GM19463 (cell line): ENCODE measurements around the gene ETNPPL.
"Not testable (repeated sequence)": the region's sequence is repeated elsewhere in the genome, so short reads cannot be mapped to it uniquely, and the experiment has no call there.

Experiments used
- ATAC-seq: cut with Tn5 transposase; IDR thresholded peaks from one replicate; pipeline ENCODE4 v1.9.1; 2021; ENCODE audit warnings: mild to moderate bottlenecking, moderate library complexity; ENCODE audit not compliant: unreplicated experiment

ETNPPL gene

GRCh38 chr4:108758498-108758897, 4.4 kb downstream of the ETNPPL start:
- no peak for ATAC-seq

- no peak for ATAC-seq
Measured at GRCh38 chr4:108754327-108754726, 8.5 kb downstream of the ETNPPL start.

DNA sequence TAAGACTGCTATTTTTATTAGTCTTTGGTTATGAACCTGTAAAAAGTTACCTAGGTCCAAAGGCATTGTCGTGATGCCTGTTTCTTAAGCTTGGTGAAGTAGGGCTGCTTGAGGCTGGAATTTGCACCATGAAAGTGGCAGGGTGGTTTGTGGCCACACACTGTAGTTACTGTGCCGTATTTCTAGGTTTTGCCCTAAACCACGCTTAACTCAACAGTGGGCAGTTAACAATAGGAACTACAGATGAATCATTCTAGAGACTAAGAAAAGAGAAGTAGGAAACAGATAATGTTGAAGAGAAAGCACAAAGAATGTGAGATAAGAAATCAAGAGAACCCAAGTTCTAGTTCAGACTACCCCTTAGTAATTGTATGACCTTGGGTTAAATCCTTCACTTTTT, 11.5 kb downstream of the ETNPPL start:
- ATAC-seq, result no peak

- no peak for ATAC-seq
Measured at GRCh38 chr4:108749119-108749518, 13.7 kb downstream of the ETNPPL start.

DNA sequence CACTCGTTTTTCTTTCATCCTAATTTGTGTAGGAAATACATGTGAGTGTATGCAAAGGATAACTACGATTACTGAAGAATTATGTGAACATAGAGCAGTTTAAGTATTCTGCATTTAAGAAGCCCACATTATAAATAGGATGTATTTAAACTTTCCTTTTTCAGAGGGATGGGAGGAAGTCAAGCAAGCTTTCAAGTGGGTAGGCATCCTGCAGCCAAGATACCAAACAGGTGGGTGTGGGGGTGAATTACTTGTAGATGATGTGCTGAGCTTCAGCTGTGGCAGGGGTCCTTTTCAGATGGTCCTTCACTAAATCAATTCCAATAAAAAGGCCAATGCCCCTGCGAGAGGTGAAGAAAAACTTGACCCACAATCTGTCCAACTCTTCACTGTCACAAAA, 16.3 kb downstream of the ETNPPL start:
- ATAC-seq, result no peak

DNA sequence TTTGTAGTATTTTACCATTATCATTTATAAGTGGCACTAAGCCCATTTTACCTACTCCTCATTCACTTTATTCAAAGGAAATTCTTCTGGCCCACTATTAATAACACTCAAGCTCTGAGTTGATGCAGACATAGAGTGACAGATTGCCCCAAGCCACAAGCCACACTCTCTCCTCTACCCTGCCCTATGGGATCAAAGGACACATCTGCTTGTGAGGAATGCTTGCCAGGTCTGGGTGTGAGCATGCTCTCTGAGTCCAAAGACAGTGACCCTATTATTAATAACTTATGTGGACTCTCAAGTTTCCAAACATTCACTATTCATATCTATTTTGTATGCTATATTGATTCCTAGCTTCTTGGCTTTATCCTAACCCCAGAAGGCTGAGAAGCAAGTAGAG, 18.5 kb downstream of the ETNPPL start:
- ATAC-seq, result no peak

GRCh38 chr4:108742451-108743420, 20.1 kb downstream of the ETNPPL start:
- ATAC-seq, result no peak

GRCh38 chr4:108738003-108738706, 24.7 kb downstream of the ETNPPL start:
- no peak for ATAC-seq

DNA sequence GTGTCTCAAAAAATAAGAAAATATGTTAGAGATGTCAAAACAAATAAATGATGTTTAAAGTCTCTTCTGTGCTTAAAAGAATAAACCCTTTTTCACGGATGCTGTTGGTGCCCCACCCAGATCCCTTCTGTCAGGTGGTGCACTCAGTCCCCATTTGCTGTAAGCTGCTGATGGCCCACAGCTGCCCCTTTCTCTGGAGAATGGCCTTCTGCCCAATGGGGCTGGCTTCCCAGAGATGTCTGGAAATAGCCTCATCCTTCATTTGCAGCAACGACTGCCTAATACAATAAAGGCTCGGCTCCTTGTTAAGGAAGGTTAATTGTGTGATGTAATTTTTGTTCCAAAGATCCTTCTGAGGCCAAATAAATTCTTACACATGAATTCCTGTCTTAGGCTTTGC, 31.8 kb downstream of the ETNPPL start:
- no peak for ATAC-seq

- no peak for ATAC-seq
Measured at GRCh38 chr4:108730579-108730978, 32.3 kb downstream of the ETNPPL start.

GRCh38 chr4:108729731-108730130, 33.1 kb downstream of the ETNPPL start:
- no peak for ATAC-seq

DNA sequence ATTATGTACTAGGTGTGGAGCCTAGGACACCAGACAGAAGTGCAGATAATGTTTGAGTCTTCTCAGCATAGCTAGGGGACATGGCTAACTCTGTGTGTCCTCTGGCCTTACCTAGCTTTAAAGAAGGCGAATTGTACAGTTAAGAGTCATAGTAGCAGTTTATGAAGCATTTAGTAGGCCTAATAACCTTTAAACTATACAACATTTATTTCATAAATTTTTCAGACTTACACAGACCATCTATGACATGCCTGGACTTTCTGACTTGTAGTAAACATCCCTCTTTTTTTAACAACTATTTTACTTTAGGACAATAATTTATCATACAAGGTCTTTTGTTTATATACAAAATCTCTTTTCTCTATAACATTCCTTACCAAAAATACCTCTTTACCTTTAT, 37.4 kb downstream of the ETNPPL start:
- no peak for ATAC-seq

GRCh38 chr4:108717386-108717785, 45.5 kb downstream of the ETNPPL start:
- no peak for ATAC-seq

DNA sequence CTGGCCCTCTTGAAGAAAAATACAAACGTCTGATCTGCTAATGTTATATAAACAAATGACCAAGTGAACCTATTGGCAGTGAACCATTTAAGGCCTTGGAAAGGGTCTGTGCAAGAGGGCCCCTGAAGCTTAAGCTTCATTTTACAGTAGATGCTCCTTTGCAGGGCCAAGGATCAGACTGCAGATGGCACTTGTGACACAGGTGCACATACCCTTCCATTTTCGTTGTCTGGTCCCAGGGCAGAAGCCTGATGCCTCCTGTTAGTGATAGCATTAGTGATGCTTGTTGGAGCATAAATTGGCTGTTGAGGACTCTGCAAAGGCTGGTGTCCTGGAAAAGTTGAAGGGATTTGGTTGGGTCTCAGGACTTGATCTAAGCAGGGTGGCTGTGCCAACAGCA, 46.5 kb downstream of the ETNPPL start:
- no peak for ATAC-seq

DNA sequence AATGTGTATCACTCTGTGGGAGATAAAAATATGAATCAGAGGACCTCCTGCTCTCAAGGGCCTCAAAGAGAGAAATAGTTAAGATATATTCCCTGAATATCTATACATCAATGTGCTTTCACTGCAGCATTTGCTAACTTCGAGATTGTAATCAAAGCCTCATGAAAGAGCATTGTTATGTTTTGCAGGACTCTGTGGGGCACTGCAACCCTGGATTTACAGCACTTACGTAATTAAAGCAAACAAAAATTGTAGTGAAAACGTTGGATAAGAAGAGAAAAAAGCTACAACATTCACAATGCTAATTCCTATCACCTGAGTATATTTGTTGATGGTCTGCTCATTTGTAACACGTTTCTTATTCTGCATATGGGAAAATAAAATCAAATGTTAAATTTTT, 48.0 kb downstream of the ETNPPL start:
- no peak for ATAC-seq

DNA sequence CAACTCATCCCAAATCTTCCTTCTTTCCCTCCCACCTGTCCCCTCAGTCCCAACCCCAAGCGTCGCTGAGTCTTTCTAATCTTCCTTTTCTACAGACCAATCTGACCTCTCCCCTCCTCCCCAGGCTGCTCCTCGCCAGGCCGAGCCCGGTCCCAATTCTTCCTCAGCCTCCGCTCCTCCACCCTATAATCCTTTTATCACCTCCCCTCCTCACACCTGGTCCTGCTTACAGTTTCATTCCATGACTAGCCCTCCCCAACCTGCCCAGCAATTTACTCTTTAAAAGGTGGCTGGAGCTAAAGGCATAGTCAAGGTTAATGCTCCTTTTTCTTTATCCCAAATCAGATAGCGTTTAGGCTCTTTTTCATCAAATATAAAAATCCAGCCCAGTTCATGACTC, 52.3 kb downstream of the ETNPPL start:
- ATAC-seq, result not testable (repeated sequence)

DNA sequence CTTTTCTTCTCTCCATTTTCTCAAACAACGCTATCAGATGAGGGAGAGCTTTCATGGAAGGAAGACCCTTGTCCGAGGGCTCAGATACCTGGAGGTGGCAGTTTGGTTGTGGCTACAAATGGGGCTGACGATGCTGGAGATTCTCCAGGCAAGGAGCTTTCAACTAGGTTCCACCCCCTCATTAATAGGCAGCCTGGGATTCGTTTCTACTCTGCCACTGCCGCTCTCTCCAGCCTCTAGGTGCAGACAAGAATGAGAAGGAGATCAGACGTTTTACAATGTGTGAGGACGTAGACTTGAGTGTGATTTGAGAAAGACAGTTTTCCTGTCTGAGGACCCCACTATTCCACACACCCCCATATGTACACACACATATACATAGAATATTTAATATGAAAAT, 53.1 kb downstream of the ETNPPL start:
- no peak for ATAC-seq

GRCh38 chr4:108709234-108709633, 53.6 kb downstream of the ETNPPL start:
- no peak for ATAC-seq

- no peak for ATAC-seq
Measured at GRCh38 chr4:108706289-108706688, 56.6 kb downstream of the ETNPPL start.

DNA sequence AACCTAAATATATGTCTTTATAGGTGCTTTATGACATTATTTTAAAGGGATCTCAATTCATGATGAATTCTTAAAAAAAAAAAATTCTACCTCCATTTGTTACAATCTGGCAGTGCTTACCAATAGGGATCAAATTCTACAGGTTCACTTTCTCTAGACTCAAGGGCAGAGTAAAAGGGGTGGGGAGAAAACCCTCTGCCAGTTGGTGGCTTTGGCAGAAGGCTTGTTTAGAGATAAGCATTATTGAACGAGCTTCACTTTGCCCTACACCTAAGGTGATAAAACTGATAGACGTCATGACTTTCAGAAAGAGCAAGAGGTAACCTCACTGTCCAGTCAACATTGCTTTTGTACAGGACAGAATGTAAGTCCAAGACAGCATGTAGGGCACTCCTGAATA, 58.9 kb downstream of the ETNPPL start:
- no peak for ATAC-seq

GRCh38 chr4:108703370-108703769, 59.5 kb downstream of the ETNPPL start:
- ATAC-seq, result no peak

DNA sequence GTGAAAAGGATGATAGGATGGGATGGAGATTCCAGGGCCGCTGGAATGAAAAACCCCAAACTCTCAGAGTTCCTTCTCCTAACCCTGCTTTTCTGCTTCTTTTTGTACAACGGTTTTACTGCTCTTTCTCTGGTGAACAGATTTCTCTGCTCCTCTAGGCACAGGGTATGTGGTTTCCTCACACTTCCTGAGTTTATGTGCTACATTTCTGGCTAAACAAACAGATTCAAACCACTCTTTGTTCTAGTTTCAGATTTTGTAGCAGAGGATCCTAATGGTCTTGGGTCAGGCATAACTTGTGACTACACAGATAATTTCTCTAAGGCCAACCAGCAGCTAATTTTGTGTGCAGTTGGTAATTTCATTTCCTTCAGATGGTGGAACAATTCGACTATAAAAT, 59.9 kb downstream of the ETNPPL start:
- no peak for ATAC-seq
